GM12892 (cell line): ENCODE results near the gene CXCL12.

Experiments used
- POLR2A ChIP-seq: IDR thresholded peaks from 2 replicates; pipeline ENCODE4 v1.6.1; 2011; ENCODE audit warnings: low read depth, low read length, control low read depth
- TAF1 ChIP-seq: IDR thresholded peaks from 2 replicates; pipeline ENCODE4 v1.6.1; 2011; ENCODE audit warnings: low read depth, mild to moderate bottlenecking, control low read depth, low read length, borderline replicate concordance

DNA sequence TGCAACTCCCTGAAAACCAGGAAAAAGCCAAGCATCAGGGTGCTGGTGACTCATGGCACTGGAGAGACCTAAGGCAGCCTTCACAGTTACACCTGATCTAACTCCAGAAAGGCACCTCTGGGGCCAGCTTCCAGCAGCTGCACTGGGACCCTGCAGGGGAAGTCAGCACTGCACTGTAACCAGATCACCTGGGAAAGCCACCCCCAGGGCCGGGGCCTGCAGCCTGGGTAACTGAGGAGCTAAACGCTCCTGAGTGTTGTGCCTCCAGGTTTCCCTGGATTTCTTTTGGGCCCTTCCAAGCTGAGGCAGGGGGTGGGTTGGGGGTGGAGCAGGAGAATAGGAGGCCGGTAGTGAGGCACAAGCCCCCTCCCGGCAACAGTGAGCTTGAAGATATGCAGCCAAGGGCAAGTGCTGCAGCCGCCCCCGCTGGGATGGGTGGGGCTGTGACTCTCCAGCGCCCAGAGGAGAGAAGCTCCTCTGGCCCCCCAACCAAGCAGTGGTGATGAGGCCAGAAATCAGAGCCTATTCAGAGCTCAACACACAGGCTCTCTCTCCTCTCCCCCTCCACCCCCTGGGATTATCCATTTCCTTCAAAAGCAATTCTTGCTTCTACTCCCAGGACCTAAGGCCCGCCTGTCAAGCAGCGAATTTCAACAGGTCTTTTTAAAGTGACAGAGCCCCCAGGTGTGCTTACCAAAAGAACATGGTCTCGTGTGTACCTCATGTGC is 2.6 kb downstream of the CXCL12 start:
- no peak for TF ChIP-seq POLR2A
- no peak for TF ChIP-seq TAF1
